Activated T-helper 1 cell treated with anti-CD3 and anti-CD28 coated beads, Interleukin-12 subunit alpha, Interleukin-12 subunit beta, Interleukin-2, Interleukin-4 antibody, amounts not matched to agents 30 ng/mL and 10 ng/mL and 1 ng/mL, durations not matched to agents 14 hours and 24 hours and 36 hours (primary cell): ENCODE measurements around the gene OR51B6. TPM values are rescaled to one million over a fixed set of nuclear protein-coding genes. Genes with fewer than 3 reads are reported as not detected.
"Not testable (repeated sequence)": the region's sequence is repeated elsewhere in the genome, so short reads cannot be mapped to it uniquely, and the experiment has no call there.

Experiments
- DNase-seq: peaks from one replicate; pipeline ENCODE4 v3.0.0; 2021; ENCODE audit warnings: low spot score
- H3K27ac Mint-ChIP-seq: one replicate; pipeline ENCODE4 v1.8.0; 2021; ENCODE audit warnings: mild to moderate bottlenecking, mixed read lengths
- H3K27me3 Mint-ChIP-seq: one replicate; pipeline ENCODE4 v1.8.0; 2022; ENCODE audit warnings: mild to moderate bottlenecking, moderate library complexity, mixed read lengths; ENCODE audit not compliant: insufficient read depth
- H3K36me3 Mint-ChIP-seq: one replicate; pipeline ENCODE4 v1.8.0; 2021; ENCODE audit warnings: low read depth, mixed read lengths
- H3K4me1 Mint-ChIP-seq: one replicate; pipeline ENCODE4 v1.8.0; 2021; ENCODE audit warnings: low read depth, mixed read lengths
- H3K4me3 Mint-ChIP-seq: one replicate; pipeline ENCODE4 v1.8.0; 2021; ENCODE audit warnings: mild to moderate bottlenecking, moderate library complexity, mixed read lengths
- H3K9me3 Mint-ChIP-seq: one replicate; pipeline ENCODE4 v1.8.0; 2021; ENCODE audit warnings: mixed read lengths
- intact Hi-C: fragments of 100-400 bp; cut with micrococcal nuclease; formaldehyde crosslinking; loops from one replicate; pipeline ENCODE4 v1.15.1; 2024
- total RNA-seq: library from RNA; stranded (reverse); gene quantifications from 2 replicates; pipeline ENCODE4 v1.2.3, GENCODE V29; 2022

The OR51B6 gene
- total RNA-seq: not detected in 2 replicates

- intact Hi-C loops: no loop called here
- no peaks in the 10 kb centered on the region for H3K27me3 Mint-ChIP-seq
These were observed at the start of gene OR51B6 for GRCh38 chr11:5351208-5351607. Gene OR51B6 (plus strand): TSS chr11:5351508. CDS start chr11:5351508, 0 bp downstream.

GRCh38 chr11:5301846-5302245 is 49.5 kb upstream of the OR51B6 start, which contains the start of gene OR51B4:
Gene OR51B4 (minus strand): TSS chr11:5301946. CDS start chr11:5301946, 0 bp downstream.
- intact Hi-C loops: no loop called here
- Mint-ChIP-seq H3K27ac (no peak within 1 kb of the TSS), H3K4me1 (no peaks in the 10 kb centered on the region), H3K27me3 (no peaks in the 10 kb centered on the region), H3K9me3 (no peaks in the 10 kb centered on the region), H3K4me3 (no peak within 1 kb of the TSS), H3K36me3 (no peaks in the 10 kb centered on the region)
- no peak for DNase-seq

More at GRCh38 chr11:5351208-5351607, at the start of gene OR51B6:
- DNase-seq: no peak
- no peaks in the 10 kb centered on the region for H3K4me1 Mint-ChIP-seq
- H3K36me3 Mint-ChIP-seq: no peaks in the 10 kb centered on the region
- no peaks in the 10 kb centered on the region for H3K9me3 Mint-ChIP-seq
- no peak within 1 kb of the TSS for H3K27ac Mint-ChIP-seq
- H3K4me3 Mint-ChIP-seq: no peak within 1 kb of the TSS

GRCh38 chr11:5303626-5304025 is 47.7 kb upstream of the OR51B6 start:
- no peaks in the 10 kb centered on the region for H3K36me3 Mint-ChIP-seq
- no peaks in the 10 kb centered on the region for H3K4me1 Mint-ChIP-seq
- H3K9me3 Mint-ChIP-seq: no peaks in the 10 kb centered on the region
- no peak for DNase-seq
- no peak overlapping the region for H3K4me3 Mint-ChIP-seq
- no peak overlapping the region for H3K27ac Mint-ChIP-seq
- intact Hi-C loops: no loop called here
- no peaks in the 10 kb centered on the region for H3K27me3 Mint-ChIP-seq

GRCh38 chr11:5304046-5304445 is 47.3 kb upstream of the OR51B6 start:
- no peaks in the 10 kb centered on the region for H3K4me1 Mint-ChIP-seq
- H3K36me3 Mint-ChIP-seq: no peaks in the 10 kb centered on the region
- DNase-seq: no peak
- no peak overlapping the region for H3K4me3 Mint-ChIP-seq
- no peaks in the 10 kb centered on the region for H3K27me3 Mint-ChIP-seq
- intact Hi-C loops: no loop called here
- no peak overlapping the region for H3K27ac Mint-ChIP-seq
- H3K9me3 Mint-ChIP-seq: no peaks in the 10 kb centered on the region

- Mint-ChIP-seq H3K27ac (no peak overlapping the region), H3K9me3 (no peaks in the 10 kb centered on the region), H3K36me3 (no peaks in the 10 kb centered on the region), H3K4me1 (no peaks in the 10 kb centered on the region), H3K4me3 (no peak overlapping the region), H3K27me3 (no peaks in the 10 kb centered on the region)
- intact Hi-C loops: no loop called here
- DNase-seq: no peak
These were observed 43.9 kb upstream of the OR51B6 start for GRCh38 chr11:5307256-5308019.

- Mint-ChIP-seq H3K27me3 (no peaks in the 10 kb centered on the region), H3K9me3 (no peaks in the 10 kb centered on the region), H3K4me1 (no peaks in the 10 kb centered on the region), H3K4me3 (no peak overlapping the region), H3K27ac (no peak overlapping the region), H3K36me3 (no peaks in the 10 kb centered on the region)
- DNase-seq: no peak
- intact Hi-C loops: no loop called here
These were observed 40.9 kb upstream of the OR51B6 start for GRCh38 chr11:5310423-5310822.

GRCh38 chr11:5313326-5314023 is 37.8 kb upstream of the OR51B6 start:
- H3K27me3 Mint-ChIP-seq, H3K4me1 Mint-ChIP-seq, intact Hi-C loops, H3K36me3 Mint-ChIP-seq, DNase-seq, H3K27ac Mint-ChIP-seq, H3K4me3 Mint-ChIP-seq, H3K9me3 Mint-ChIP-seq: not testable (repeated sequence)

GRCh38 chr11:5317292-5317691 is 34.0 kb upstream of the OR51B6 start:
- Mint-ChIP-seq H3K27ac (no peak overlapping the region), H3K27me3 (no peaks in the 10 kb centered on the region), H3K9me3 (no peaks in the 10 kb centered on the region), H3K4me3 (no peak overlapping the region), H3K36me3 (no peaks in the 10 kb centered on the region), H3K4me1 (no peaks in the 10 kb centered on the region)
- DNase-seq: no peak
- intact Hi-C loops: no loop called here

GRCh38 chr11:5324197-5324596 is 27.1 kb upstream of the OR51B6 start, which contains the start of gene OR51B2:
Gene OR51B2 (minus strand): TSS chr11:5324297. CDS start chr11:5324297, 0 bp downstream.
- no peaks in the 10 kb centered on the region for H3K9me3 Mint-ChIP-seq
- H3K27me3 Mint-ChIP-seq: peaks cover 2% of the 10 kb centered on the region
- H3K4me3 Mint-ChIP-seq: no peak within 1 kb of the TSS
- H3K27ac Mint-ChIP-seq: no peak within 1 kb of the TSS
- no peak for DNase-seq
- no peaks in the 10 kb centered on the region for H3K36me3 Mint-ChIP-seq
- H3K4me1 Mint-ChIP-seq: no peaks in the 10 kb centered on the region
- intact Hi-C loops: no loop called here

GRCh38 chr11:5335170-5335569 is 16.1 kb upstream of the OR51B6 start:
- no peak for DNase-seq
- H3K36me3 Mint-ChIP-seq: no peaks in the 10 kb centered on the region
- no peaks in the 10 kb centered on the region for H3K27me3 Mint-ChIP-seq
- intact Hi-C loops: no loop called here
- H3K27ac Mint-ChIP-seq: no peak overlapping the region
- no peaks in the 10 kb centered on the region for H3K4me1 Mint-ChIP-seq
- no peaks in the 10 kb centered on the region for H3K9me3 Mint-ChIP-seq
- no peak overlapping the region for H3K4me3 Mint-ChIP-seq

- no peak overlapping the region for H3K27ac Mint-ChIP-seq
- no peak overlapping the region for H3K4me3 Mint-ChIP-seq
- no peaks in the 10 kb centered on the region for H3K4me1 Mint-ChIP-seq
- H3K9me3 Mint-ChIP-seq: no peaks in the 10 kb centered on the region
- DNase-seq: no peak
- H3K36me3 Mint-ChIP-seq: no peaks in the 10 kb centered on the region
- no peaks in the 10 kb centered on the region for H3K27me3 Mint-ChIP-seq
- intact Hi-C loops: no loop called here
These were observed 15.0 kb upstream of the OR51B6 start for GRCh38 chr11:5336331-5336730.

- H3K27me3 Mint-ChIP-seq, H3K9me3 Mint-ChIP-seq, intact Hi-C loops, H3K4me1 Mint-ChIP-seq, H3K4me3 Mint-ChIP-seq, H3K36me3 Mint-ChIP-seq, DNase-seq, H3K27ac Mint-ChIP-seq: not testable (repeated sequence)
These were observed 14.1 kb upstream of the OR51B6 start for GRCh38 chr11:5337253-5337652.

GRCh38 chr11:5339771-5340322 is 11.5 kb upstream of the OR51B6 start:
- Mint-ChIP-seq H3K27ac (no peak overlapping the region), H3K4me1 (no peaks in the 10 kb centered on the region), H3K9me3 (no peaks in the 10 kb centered on the region), H3K36me3 (no peaks in the 10 kb centered on the region), H3K4me3 (no peak overlapping the region), H3K27me3 (no peaks in the 10 kb centered on the region)
- intact Hi-C loops: no loop called here
- DNase-seq: no peak
